ENCODE results near the gene KRTAP12-4.
"Not testable (repeated sequence)": the region's sequence is repeated elsewhere in the genome, so short reads cannot be mapped to it uniquely, and the experiment has no call there.

The KRTAP12-4 gene

GRCh38 chr21:44686843-44687561 is 32.5 kb upstream of the KRTAP12-4 start:
- DNase-seq (ENCODE audit: low spot score), result no peak

GRCh38 chr21:44686000-44686781 is 31.7 kb upstream of the KRTAP12-4 start:
- no peak for DNase-seq (ENCODE audit: low spot score)

- DNase-seq (ENCODE audit: low spot score), result not testable (repeated sequence)
These were observed 30.6 kb upstream of the KRTAP12-4 start for GRCh38 chr21:44685050-44685449.

- no peak for DNase-seq (ENCODE audit: low spot score)
These were observed 30.0 kb upstream of the KRTAP12-4 start for GRCh38 chr21:44684483-44684882.

GRCh38 chr21:44684077-44684476 is 29.6 kb upstream of the KRTAP12-4 start:
- DNase-seq (ENCODE audit: low spot score), result no peak

GRCh38 chr21:44682580-44683151 is 28.2 kb upstream of the KRTAP12-4 start:
- DNase-seq (ENCODE audit: low spot score), result no peak

- no peak for DNase-seq (ENCODE audit: low spot score)
These were observed 27.6 kb upstream of the KRTAP12-4 start, which contains the start of gene KRTAP12-1 for GRCh38 chr21:44681861-44682579. TSS of gene KRTAP12-1 (minus strand) at chr21:44682163. CDS start at chr21:44682123, 40 bp downstream.

GRCh38 chr21:44681152-44681551 is 26.7 kb upstream of the KRTAP12-4 start:
- DNase-seq (ENCODE audit: low spot score), result no peak

- DNase-seq (ENCODE audit: low spot score), result no peak
These were observed 23.4 kb upstream of the KRTAP12-4 start for GRCh38 chr21:44677881-44678280.

GRCh38 chr21:44671911-44672310 is 17.5 kb upstream of the KRTAP12-4 start:
- no peak for DNase-seq (ENCODE audit: low spot score)

- no peak for DNase-seq (ENCODE audit: low spot score)
These were observed 16.4 kb upstream of the KRTAP12-4 start for GRCh38 chr21:44670642-44671432.

- DNase-seq (ENCODE audit: low spot score), result no peak
These were observed 13.2 kb upstream of the KRTAP12-4 start for GRCh38 chr21:44667612-44668011.

GRCh38 chr21:44666401-44667320 is 12.2 kb upstream of the KRTAP12-4 start, which contains the start of gene KRTAP12-2:
TSS of gene KRTAP12-2 (minus strand) at chr21:44666927. CDS start at chr21:44666886, 41 bp downstream.
- no peak for DNase-seq (ENCODE audit: low spot score)

GRCh38 chr21:44664691-44665090 is 10.2 kb upstream of the KRTAP12-4 start:
- no peak for DNase-seq (ENCODE audit: low spot score)

- not testable (repeated sequence) for DNase-seq (ENCODE audit: low spot score)
These were observed 7.1 kb upstream of the KRTAP12-4 start for GRCh38 chr21:44661567-44661966.

- DNase-seq (ENCODE audit: low spot score), result no peak
These were observed 4.6 kb upstream of the KRTAP12-4 start for GRCh38 chr21:44658913-44659595.

- no peak for DNase-seq (ENCODE audit: low spot score)
These were observed 4.1 kb upstream of the KRTAP12-4 start for GRCh38 chr21:44658541-44658910.

- no peak for DNase-seq (ENCODE audit: low spot score)
These were observed 3.4 kb upstream of the KRTAP12-4 start, which contains the start of gene KRTAP12-3 for GRCh38 chr21:44657635-44658540. TSS of gene KRTAP12-3 (plus strand) at chr21:44657932. CDS start at chr21:44657980, 48 bp downstream.
